ENCODE data around the gene TSTD1.

TSTD1 gene

GRCh38 chr1:161001525-161001924 is 37.2 kb downstream of the TSTD1 start:
- TF ChIP-seq CTCF (IDR thresholded peaks at IDR 0.05; ENCODE audit: low read depth, low read length) = no peak
- Histone ChIP-seq H3K4me1 (no peaks in the 10 kb centered on the region), H3K27me3 (no peaks in the 10 kb centered on the region), H3K4me3 (ENCODE audit: low read depth, low read length) (no peak overlapping the region), H3K9me3 (no peaks in the 10 kb centered on the region), H3K36me3 (no peaks in the 10 kb centered on the region)
- DNase-seq = peak; percentile 45

GRCh38 chr1:161000736-161001480 is 37.9 kb downstream of the TSTD1 start:
- H3K36me3 ChIP-seq = no peaks in the 10 kb centered on the region
- no peaks in the 10 kb centered on the region for H3K9me3 ChIP-seq
- H3K27me3 ChIP-seq = no peaks in the 10 kb centered on the region
- H3K4me3 ChIP-seq (ENCODE audit: low read depth, low read length) = no peak overlapping the region
- no peaks in the 10 kb centered on the region for H3K4me1 ChIP-seq
- TF ChIP-seq CTCF (IDR thresholded peaks at IDR 0.05; ENCODE audit: low read depth, low read length) = no peak
- DNase-seq = no peak

GRCh38 chr1:160999376-160999775 is 39.4 kb downstream of the TSTD1 start:
- Histone ChIP-seq H3K36me3 (no peaks in the 10 kb centered on the region), H3K27me3 (no peaks in the 10 kb centered on the region), H3K4me1 (no peaks in the 10 kb centered on the region), H3K9me3 (no peaks in the 10 kb centered on the region), H3K4me3 (ENCODE audit: low read depth, low read length) (no peak overlapping the region)
- DNase-seq = no peak
- TF ChIP-seq CTCF (IDR thresholded peaks at IDR 0.05; ENCODE audit: low read depth, low read length) = peak; percentile 13; the same call in 1 of the 2 replicates

GRCh38 chr1:160997323-160998038 is 41.3 kb downstream of the TSTD1 start:
- peak; percentile 60 for DNase-seq

GRCh38 chr1:160996178-160996577 is 42.6 kb downstream of the TSTD1 start:
- Histone ChIP-seq H3K27me3 (peaks cover 6% of the 10 kb centered on the region; the same call in 1 of the 2 replicates), H3K4me1 (no peaks in the 10 kb centered on the region), H3K36me3 (no peaks in the 10 kb centered on the region), H3K9me3 (no peaks in the 10 kb centered on the region), H3K4me3 (ENCODE audit: low read depth, low read length) (no peak overlapping the region)
- DNase-seq = no peak
- no peak for TF ChIP-seq CTCF (IDR thresholded peaks at IDR 0.05; ENCODE audit: low read depth, low read length)

More at GRCh38 chr1:160997323-160998038, 41.3 kb downstream of the TSTD1 start:
- peak; percentile 76 for TF ChIP-seq CTCF (IDR thresholded peaks at IDR 0.05; ENCODE audit: low read depth, low read length)
- H3K4me3 ChIP-seq (ENCODE audit: low read depth, low read length) = no peak overlapping the region
- H3K36me3 ChIP-seq = no peaks in the 10 kb centered on the region
- H3K27me3 ChIP-seq = peaks cover 4% of the 10 kb centered on the region; the same call in 1 of the 2 replicates
- no peaks in the 10 kb centered on the region for H3K4me1 ChIP-seq
- H3K9me3 ChIP-seq = no peaks in the 10 kb centered on the region
